Measurements from ENCODE around the gene C17orf67.

The C17orf67 gene

GRCh38 chr17:56861899-56862298 is 28.2 kb upstream of the C17orf67 start:
- TF ChIP-seq CTCF (IDR thresholded peaks at IDR 0.05; ENCODE audit: low read depth, low read length, missing control alignments) = no peak
- DNase-seq (ENCODE audit: low read depth) = no peak
- in situ Hi-C loops (cut with HindIII; ENCODE audit: low sequenced_read_pairs) = no loop called here
- H3K4me3 ChIP-seq (ENCODE audit: low read depth, low read length) = no peak overlapping the region

GRCh38 chr17:56851008-56851407 is 17.3 kb upstream of the C17orf67 start:
- no peak overlapping the region for H3K4me3 ChIP-seq (ENCODE audit: low read depth, low read length)

GRCh38 chr17:56850591-56850990 is 16.9 kb upstream of the C17orf67 start:
- no peak for TF ChIP-seq CTCF (IDR thresholded peaks at IDR 0.05; ENCODE audit: low read depth, low read length, missing control alignments)
- no peak overlapping the region for H3K4me3 ChIP-seq (ENCODE audit: low read depth, low read length)
- in situ Hi-C loops (cut with HindIII; ENCODE audit: low sequenced_read_pairs) = no loop called here
- no peak for DNase-seq (ENCODE audit: low read depth)

More at GRCh38 chr17:56851008-56851407, 17.3 kb upstream of the C17orf67 start:
- no peak for DNase-seq (ENCODE audit: low read depth)
- in situ Hi-C loops (cut with HindIII; ENCODE audit: low sequenced_read_pairs) = no loop called here
- no peak for TF ChIP-seq CTCF (IDR thresholded peaks at IDR 0.05; ENCODE audit: low read depth, low read length, missing control alignments)

GRCh38 chr17:56849131-56849530 is 15.4 kb upstream of the C17orf67 start:
- H3K4me3 ChIP-seq (ENCODE audit: low read depth, low read length) = no peak overlapping the region
- no peak for DNase-seq (ENCODE audit: low read depth)
- no peak for TF ChIP-seq CTCF (IDR thresholded peaks at IDR 0.05; ENCODE audit: low read depth, low read length, missing control alignments)
- in situ Hi-C loops (cut with HindIII; ENCODE audit: low sequenced_read_pairs) = no loop called here

- DNase-seq (ENCODE audit: low read depth) = no peak
- H3K4me3 ChIP-seq (ENCODE audit: low read depth, low read length) = no peak overlapping the region
- in situ Hi-C loops (cut with HindIII; ENCODE audit: low sequenced_read_pairs) = no loop called here
- TF ChIP-seq CTCF (IDR thresholded peaks at IDR 0.05; ENCODE audit: low read depth, low read length, missing control alignments) = no peak
Measured at GRCh38 chr17:56847106-56847505, 13.4 kb upstream of the C17orf67 start.

GRCh38 chr17:56845934-56846333 is 12.2 kb upstream of the C17orf67 start:
- no peak for TF ChIP-seq CTCF (IDR thresholded peaks at IDR 0.05; ENCODE audit: low read depth, low read length, missing control alignments)
- H3K4me3 ChIP-seq (ENCODE audit: low read depth, low read length) = no peak overlapping the region
- in situ Hi-C loops (cut with HindIII; ENCODE audit: low sequenced_read_pairs) = no loop called here
- DNase-seq (ENCODE audit: low read depth) = no peak

GRCh38 chr17:56842577-56842976 is 8.9 kb upstream of the C17orf67 start:
- in situ Hi-C loops (cut with HindIII; ENCODE audit: low sequenced_read_pairs) = no loop called here
- DNase-seq (ENCODE audit: low read depth) = no peak
- TF ChIP-seq CTCF (IDR thresholded peaks at IDR 0.05; ENCODE audit: low read depth, low read length, missing control alignments) = no peak
- no peak overlapping the region for H3K4me3 ChIP-seq (ENCODE audit: low read depth, low read length)
